ENCODE results near the gene SHROOM3.

Gene SHROOM3

DNA sequence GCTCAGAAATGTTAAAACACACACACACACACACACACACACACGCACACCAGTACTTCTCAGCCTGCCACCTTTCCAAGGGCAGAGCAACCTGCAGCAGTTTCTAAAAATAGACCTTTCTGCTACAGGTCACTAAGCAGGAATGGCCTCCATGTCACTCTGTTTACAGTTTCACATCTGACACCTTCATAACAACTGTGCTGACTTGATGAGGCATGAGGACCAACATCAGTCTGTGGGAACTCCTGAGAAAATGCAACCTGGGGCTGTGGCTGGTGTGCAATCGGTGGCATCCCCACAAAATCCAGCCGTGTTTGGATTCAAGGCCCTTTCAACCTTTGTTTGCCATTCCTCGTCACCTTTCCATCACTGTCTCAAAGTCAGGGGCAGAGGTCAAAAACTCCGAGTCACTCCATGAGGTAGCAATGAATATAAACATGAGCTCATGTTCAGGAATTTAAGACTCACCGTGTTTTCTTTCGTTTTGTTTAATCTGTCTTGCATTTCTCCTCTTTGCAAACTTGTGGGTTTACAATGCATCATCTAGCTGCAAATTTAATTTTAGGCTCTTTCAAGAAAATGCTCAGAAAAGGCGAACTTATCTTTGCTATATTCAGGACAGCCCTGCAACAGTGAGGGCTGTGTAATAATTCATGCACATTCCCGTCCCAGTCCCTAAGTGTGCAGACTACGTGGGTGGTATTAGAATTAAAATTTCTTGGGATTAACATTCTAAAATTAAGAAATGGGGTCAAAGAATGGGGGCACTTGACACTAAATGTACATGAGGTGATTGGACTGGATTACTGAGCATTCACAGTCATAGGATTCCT, 135.3 kb downstream of the SHROOM3 start:
- no peak for DNase-seq

DNA sequence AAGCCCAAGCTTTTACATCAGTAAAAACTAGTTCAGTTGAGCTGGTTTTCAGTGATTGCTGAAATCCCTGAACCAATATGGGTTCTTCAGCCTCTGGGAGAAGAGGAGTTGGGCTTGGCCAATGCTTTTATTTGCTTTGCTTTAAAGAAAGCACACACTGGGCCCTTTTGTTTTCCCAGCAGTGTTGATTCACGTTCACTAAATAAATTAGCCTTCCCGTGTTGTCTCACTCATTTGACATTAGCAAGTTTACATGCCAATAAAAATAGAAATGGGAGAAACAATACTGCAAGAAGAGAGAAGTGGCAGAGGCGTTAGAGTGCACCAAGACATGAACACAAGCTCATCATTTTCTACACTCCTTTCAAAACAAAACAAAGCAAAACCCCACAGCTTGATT, 136.2 kb downstream of the SHROOM3 start:
- no peak for DNase-seq

DNA sequence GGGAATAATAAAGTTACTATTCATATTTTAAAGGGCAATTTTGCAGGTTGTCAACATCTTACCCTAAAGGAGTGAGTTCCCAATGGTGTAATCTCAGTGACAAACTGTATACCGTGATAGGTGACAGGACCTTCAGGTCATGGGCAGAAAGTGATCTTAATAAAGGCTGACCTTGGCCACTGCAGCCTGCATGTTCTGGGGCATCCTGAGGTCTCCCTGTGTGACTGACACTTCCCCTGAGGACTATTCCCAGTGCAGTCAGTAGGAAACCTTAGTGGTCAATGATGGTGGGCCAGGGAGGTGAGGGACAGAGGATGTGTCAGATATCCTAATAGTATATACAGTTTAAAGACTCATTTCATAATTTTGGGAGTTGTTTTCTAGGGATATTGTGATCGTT, 137.2 kb downstream of the SHROOM3 start:
- DNase-seq: no peak

GRCh38 chr4:76576824-76577223, 141.8 kb downstream of the SHROOM3 start:
- DNase-seq: no peak

GRCh38 chr4:76578002-76578560, 143.1 kb downstream of the SHROOM3 start:
- DNase-seq: no peak

DNA sequence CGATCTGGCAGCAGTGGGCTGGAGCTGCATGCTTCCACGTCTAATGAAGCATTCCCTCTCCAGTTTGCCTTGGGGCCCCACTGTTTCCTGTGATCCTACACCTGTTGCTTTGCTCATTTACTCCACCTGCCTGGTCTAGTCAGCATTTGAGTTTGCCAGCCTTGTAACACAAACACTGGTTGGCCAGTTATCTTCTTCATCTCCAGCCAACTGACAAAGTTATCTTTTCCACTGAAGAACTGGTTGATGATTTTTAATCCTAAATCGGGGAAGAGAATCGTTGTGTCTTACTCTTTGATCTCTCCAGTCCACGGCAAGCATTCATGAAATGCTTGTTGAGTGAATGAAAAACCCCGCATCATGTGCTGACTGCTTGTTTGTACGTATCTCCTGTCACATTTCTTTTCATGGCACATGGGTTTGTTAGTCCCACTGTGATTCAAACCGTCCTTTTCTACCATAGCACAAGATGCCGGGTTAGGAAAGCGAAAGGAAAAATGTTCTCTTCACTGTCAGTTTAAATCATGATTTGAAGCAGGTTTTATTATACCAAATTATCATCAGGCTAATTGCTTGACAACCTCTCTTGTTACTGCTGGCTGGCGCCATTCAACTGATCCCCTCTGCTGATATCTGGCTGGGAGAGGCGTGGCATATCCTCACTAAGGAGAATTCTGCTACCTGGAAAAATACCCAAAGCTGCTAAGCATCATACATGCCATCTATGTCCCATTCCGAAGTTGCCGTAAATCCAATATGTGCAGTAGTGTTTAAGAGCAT, 144.8 kb downstream of the SHROOM3 start:
- DNase-seq: no peak

GRCh38 chr4:76581077-76581962, 146.3 kb downstream of the SHROOM3 start:
- DNase-seq: no peak

GRCh38 chr4:76582074-76582816, 147.2 kb downstream of the SHROOM3 start:
- DNase-seq: no peak

DNA sequence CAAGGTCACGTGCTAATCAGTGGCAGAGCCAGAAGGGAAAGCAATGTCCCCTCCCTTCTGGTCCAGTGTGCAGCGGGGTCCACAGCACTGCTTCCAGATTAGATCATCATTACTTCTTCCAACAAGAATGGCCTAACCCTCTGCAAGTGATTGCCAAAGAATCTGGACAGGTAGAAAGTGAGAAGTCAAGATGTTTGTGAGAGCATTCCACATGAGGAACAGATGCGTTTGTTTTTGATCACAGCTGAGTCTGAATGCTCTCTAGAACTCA, 147.7 kb downstream of the SHROOM3 start:
- no peak for DNase-seq

DNA sequence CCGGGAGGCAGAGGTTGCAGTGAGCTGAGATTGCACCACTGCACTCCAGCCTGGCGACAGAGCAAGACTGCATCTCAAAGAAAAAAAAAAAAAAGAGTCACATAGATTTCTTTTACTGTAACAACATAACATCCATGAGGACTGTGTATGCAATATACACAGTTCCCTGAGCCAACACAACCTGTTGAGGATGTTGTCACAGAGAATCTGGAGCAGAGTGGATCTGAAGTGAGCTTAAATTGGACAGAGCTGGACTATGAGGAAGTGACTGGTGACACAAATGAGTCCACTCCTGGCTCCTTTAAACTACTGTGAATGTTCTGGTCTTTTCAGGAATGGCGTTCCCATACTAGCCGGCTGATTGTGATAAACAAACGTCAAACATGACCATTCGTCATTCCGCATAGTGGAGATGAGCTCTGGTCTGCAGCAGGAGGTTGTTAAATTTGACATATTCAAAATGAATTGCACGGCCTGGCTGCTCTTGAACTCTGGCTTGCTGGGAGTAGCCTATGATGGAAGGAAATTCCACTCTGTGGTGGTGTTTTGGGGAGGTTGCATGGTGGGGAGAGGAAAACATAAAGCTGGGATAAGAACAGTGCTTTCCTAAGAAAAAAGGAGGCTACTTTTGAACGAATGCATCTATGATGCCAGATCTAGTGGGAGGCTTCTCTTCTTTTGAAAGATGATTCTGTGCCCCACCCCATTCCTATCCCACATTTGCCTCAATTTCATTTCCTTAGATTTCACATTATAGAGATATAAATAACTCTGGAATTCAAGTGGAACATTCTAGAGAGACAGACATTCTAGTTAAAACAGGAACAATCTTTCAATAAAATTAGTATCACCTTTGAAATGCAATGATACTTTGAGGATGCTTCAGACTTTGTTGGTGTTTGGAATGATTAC, 149.5 kb downstream of the SHROOM3 start:
- no peak for DNase-seq

GRCh38 chr4:76585272-76585671, 150.2 kb downstream of the SHROOM3 start:
- no peak for DNase-seq

GRCh38 chr4:76585897-76586360, 150.9 kb downstream of the SHROOM3 start:
- DNase-seq: peak in 5 of 14 donors; percentile 8 to 97 (median 20)

- DNase-seq: no peak
Observed at GRCh38 chr4:76588274-76588673, 153.2 kb downstream of the SHROOM3 start.

DNA sequence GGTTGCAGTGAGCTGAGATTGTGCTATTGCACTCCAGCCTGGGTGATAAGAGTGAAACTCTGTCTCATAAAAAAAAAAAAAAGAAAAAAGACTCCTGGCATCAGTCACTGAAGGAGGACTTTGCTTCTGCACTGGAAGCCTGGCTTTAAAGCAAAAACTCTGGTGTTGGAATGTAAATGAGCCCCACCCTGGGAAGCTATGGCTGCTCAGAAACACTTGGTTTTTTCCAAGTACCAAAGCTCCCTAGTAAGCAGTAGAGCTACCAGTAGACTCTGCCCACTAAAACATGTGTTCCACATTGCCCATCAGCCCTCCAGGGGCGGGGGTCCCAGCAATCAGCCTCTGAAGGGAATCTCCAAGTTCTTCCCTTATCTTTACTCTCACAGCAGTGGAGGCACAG, 154.4 kb downstream of the SHROOM3 start:
- no peak for DNase-seq

- DNase-seq: peak in 1 of 14 donors; percentile 21
Observed at GRCh38 chr4:76589872-76590797, 155.1 kb downstream of the SHROOM3 start.

GRCh38 chr4:76590798-76591281, 155.8 kb downstream of the SHROOM3 start:
- no peak for DNase-seq

- DNase-seq: no peak
Observed at GRCh38 chr4:76591992-76592391, 157.0 kb downstream of the SHROOM3 start.

DNA sequence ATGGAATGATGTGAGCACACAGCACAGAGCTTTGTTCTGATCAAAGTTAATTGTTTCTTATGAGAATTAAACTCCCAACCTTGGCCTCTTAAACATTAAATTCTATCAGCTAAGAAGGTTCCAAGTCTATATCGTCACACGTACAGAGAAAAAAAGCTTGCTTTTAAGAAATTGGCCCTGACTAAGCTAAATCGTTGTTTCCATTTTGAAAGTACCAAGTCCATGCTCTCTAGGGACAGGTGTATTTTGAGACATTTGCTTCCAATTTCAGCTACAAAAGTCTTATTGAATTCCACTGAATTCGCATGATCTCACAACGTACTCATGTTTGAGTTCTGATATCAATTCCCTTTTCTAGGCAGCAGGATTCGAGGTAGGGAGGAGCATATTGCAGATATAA, 157.4 kb downstream of the SHROOM3 start:
- DNase-seq: no peak

DNA sequence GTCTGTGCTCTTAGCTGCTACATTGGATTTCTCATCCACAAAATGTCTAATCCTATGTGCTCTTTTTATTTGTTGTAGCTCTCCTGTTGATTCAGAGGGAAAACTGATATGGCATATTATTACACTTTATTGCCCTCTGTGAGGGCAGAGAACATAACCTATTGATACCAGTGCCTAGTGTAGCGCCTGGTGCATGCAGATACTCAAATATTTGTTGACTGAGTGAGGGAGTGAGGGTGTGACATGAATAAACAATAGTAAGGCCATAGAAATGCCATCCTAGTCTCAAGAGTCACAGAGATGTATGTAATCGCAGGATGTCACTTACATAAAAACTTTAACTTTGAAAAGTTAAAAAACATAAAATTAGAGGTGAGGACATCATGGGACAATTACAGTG, 159.1 kb downstream of the SHROOM3 start:
- no peak for DNase-seq
